ENCODE data around the gene GRIK1. TPM values are rescaled to one million over a fixed set of nuclear protein-coding genes. Genes with fewer than 3 reads are reported as not detected.

GRIK1 gene
- total RNA-seq, 2 donors from 2014 or later, result 0.36 TPM; not detected in 1

DNA sequence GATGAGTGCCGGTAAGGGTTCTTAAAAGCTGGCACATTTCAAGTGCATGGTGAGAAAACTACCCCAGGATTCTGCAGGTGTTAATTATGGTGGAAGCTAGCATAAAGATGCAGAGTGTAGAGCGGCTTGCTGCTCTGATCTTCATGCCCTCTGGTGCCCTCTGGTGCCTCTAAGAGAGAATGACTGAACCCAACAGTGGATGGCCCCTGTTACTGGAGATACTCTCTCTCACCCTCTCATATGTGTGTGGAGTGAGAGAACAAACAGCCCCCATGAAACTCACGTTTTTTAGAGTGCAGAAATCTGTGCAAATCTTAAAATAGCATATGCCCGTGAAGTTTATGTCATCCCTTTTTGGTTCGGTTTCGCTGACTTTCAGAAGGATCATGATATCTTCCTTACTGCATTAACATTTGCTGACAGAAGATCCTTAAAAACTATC, 90.0 kb downstream of the GRIK1 start:
- peak; percentile 5 for TF ChIP-seq POLR2AphosphoS5 (IDR thresholded peaks at IDR 0.05)
- TF ChIP-seq POLR2A (IDR thresholded peaks at IDR 0.05), result no peak
- TF ChIP-seq CTCF (IDR thresholded peaks at IDR 0.05), result peak; percentile 24 to 69 (median 62)

DNA sequence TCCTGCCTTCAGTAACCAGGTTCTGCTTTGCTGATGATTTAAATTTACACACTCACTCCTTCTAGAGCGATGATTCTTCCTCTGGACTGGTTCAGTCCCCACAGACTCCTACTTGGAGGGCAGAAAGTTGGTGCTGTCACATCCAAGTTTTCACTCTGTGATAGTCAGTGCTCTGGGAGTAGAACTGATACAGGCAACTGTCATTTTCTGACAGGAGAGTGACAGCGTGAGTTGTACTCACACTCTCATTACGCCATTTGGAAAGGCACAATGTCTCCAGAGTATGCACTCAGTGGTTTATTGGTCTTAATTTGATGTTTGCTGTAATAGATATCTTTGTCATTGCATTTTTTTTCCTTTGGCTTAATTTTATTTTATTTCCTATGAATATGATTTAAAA, 96.0 kb downstream of the GRIK1 start:
- Histone ChIP-seq H3K4me1 (replicated peaks) (no peaks in the 10 kb centered on the region), H3K4me3 (no peak overlapping the region), H3K27me3 (replicated peaks; ENCODE audit: insufficient read depth) (no peaks in the 10 kb centered on the region), H3K36me3 (no peaks in the 10 kb centered on the region), H3K9me3 (no peaks in the 10 kb centered on the region), H3K27ac (no peak overlapping the region)
- 94% methylated on average over 3 of the region's 3 CpGs for WGBS
- no peak for TF ChIP-seq POLR2AphosphoS5 (IDR thresholded peaks at IDR 0.05)
- no peak for TF ChIP-seq POLR2A (IDR thresholded peaks at IDR 0.05)
- TF ChIP-seq CTCF (IDR thresholded peaks at IDR 0.05), result no peak
- no peak for DNase-seq (ENCODE audit: low spot score)
- intact Hi-C loops (cut with DNase I), result no loop called here

More for the DNA sequence above, 90.0 kb downstream of the GRIK1 start:
- Histone ChIP-seq H3K27ac (no peak overlapping the region), H3K4me3 (no peak overlapping the region), H3K36me3 (no peaks in the 10 kb centered on the region), H3K9me3 (no peaks in the 10 kb centered on the region), H3K27me3 (replicated peaks; ENCODE audit: insufficient read depth) (no peaks in the 10 kb centered on the region), H3K4me1 (replicated peaks) (no peaks in the 10 kb centered on the region)
- peak; percentile 51 for DNase-seq (ENCODE audit: low spot score)
- intact Hi-C loops (cut with DNase I), result loop anchor here (1.0 kb wide), 1 partner anchor 373 kb away; no protein-coding TSS in a partner anchor
- WGBS, result 46% methylated on average over 6 of the region's 6 CpGs

- no peaks in the 10 kb centered on the region for H3K27me3 ChIP-seq (replicated peaks; ENCODE audit: insufficient read depth)
- intact Hi-C loops (cut with DNase I), result no loop called here
- TF ChIP-seq POLR2A (IDR thresholded peaks at IDR 0.05) (no peak), CTCF (IDR thresholded peaks at IDR 0.05) (no peak), POLR2AphosphoS5 (IDR thresholded peaks at IDR 0.05) (no peak)
- H3K27ac ChIP-seq, result no peak overlapping the region
- DNase-seq (ENCODE audit: low spot score), result no peak
- H3K4me3 ChIP-seq, result no peak overlapping the region
- WGBS, result 81% methylated on average over 2 of the region's 2 CpGs
- no peaks in the 10 kb centered on the region for H3K4me1 ChIP-seq (replicated peaks)
- H3K9me3 ChIP-seq, result no peaks in the 10 kb centered on the region
- H3K36me3 ChIP-seq, result no peaks in the 10 kb centered on the region
Observed at GRCh38 chr21:29834617-29835016, 105.2 kb downstream of the GRIK1 start.

GRCh38 chr21:29832217-29832616, 107.6 kb downstream of the GRIK1 start:
- intact Hi-C loops (cut with DNase I), result no loop called here
- no peak for TF ChIP-seq POLR2AphosphoS5 (IDR thresholded peaks at IDR 0.05)
- TF ChIP-seq CTCF (IDR thresholded peaks at IDR 0.05), result no peak
- no peak for TF ChIP-seq POLR2A (IDR thresholded peaks at IDR 0.05)
- Histone ChIP-seq H3K4me1 (replicated peaks) (no peaks in the 10 kb centered on the region), H3K36me3 (no peaks in the 10 kb centered on the region), H3K4me3 (no peak overlapping the region), H3K27ac (no peak overlapping the region), H3K9me3 (no peaks in the 10 kb centered on the region), H3K27me3 (replicated peaks; ENCODE audit: insufficient read depth) (no peaks in the 10 kb centered on the region)
- 91% methylated on average over 2 of the region's 2 CpGs for WGBS
- DNase-seq (ENCODE audit: low spot score), result no peak

GRCh38 chr21:29829564-29830275, 110.1 kb downstream of the GRIK1 start:
- 94% methylated on average over 2 of the region's 2 CpGs for WGBS
- Histone ChIP-seq H3K27me3 (replicated peaks; ENCODE audit: insufficient read depth) (no peaks in the 10 kb centered on the region), H3K36me3 (no peaks in the 10 kb centered on the region), H3K9me3 (no peaks in the 10 kb centered on the region), H3K27ac (no peak overlapping the region), H3K4me3 (no peak overlapping the region), H3K4me1 (replicated peaks) (no peaks in the 10 kb centered on the region)
- TF ChIP-seq CTCF (IDR thresholded peaks at IDR 0.05) (no peak), POLR2A (IDR thresholded peaks at IDR 0.05) (no peak), POLR2AphosphoS5 (IDR thresholded peaks at IDR 0.05) (no peak)
- DNase-seq (ENCODE audit: low spot score), result no peak
- intact Hi-C loops (cut with DNase I), result loop anchor here (10.0 kb wide), 1 partner anchor 55 kb away; no protein-coding TSS in a partner anchor

All from prostate gland (tissue), 2 donors.